NCI-H2029 treated with DMSO at 0.1 percent for 48 hours (cell line): ENCODE measurements around the gene APOC3.

ENCODE experiments used
- DNase-seq: peaks from one replicate; lab custom pipeline; 2025; lab: John Stamatoyannopoulos, UW

The APOC3 gene

GRCh38 chr11:116804001-116804400 is 25.7 kb upstream of the APOC3 start:
- DNase-seq, result no peak

GRCh38 chr11:116807601-116808261 is 22.0 kb upstream of the APOC3 start:
- DNase-seq, result no peak

DNA sequence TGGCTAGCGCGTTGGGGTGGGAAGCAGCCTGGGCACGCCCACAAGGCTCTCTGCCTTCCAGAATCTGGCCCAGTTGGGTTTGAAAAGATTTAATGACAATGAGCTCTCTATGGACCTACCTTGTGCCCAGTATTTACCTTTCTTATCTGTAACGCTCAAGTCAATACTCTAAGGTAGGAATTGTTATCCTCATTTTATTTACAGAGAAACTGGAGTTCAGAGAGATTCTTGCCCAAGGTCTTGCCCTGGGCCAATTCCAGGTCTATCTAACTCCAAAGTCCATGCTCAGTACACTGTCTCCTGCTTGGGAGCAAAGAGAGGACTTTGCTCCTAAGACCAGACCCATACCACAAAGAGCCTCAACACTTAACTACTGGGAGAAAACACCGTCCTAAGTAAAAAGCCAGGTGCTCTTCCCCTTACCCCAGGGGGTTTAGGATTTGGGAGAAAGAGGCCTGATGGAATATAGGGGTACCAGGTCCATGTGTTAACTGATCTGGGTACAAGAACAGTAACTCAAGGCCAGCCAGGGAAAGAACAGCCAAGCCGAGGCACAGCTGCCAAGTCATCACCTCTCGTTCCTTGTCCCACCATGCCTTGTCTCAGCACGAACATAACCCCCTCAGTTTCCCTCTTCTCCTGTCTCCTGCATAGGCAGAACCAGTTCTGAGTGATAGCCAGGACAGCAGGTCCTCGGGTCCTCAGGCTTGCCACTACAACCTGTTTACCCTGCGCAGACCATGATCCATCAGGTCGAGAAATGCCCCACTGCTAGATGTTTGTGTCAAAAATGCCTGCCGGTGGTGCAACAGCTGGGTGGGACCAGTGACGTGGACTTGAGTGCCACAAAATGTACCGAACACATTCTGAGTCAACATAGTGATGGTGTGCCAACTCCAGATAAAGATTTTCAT is 21.2 kb upstream of the APOC3 start:
- no peak for DNase-seq

DNA sequence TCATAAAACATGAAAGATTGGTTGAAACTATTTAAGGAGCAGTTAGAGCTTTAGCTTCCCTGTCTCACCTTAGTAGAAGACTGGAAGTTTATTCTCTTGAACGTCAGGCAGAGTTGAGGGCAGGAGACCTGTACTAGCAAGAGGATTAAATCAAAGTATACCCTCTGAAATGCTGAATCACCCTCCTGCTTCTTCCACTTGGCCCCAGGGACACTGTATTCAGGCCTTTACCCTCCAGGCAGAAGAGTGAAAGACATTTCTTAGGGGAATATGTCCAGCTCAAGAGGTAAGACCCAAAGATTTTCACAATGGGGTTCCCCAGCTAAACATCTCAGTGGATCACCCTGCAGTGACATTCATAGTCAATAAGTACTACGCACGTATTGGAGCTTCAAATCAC is 18.5 kb upstream of the APOC3 start:
- DNase-seq, result no peak

DNA sequence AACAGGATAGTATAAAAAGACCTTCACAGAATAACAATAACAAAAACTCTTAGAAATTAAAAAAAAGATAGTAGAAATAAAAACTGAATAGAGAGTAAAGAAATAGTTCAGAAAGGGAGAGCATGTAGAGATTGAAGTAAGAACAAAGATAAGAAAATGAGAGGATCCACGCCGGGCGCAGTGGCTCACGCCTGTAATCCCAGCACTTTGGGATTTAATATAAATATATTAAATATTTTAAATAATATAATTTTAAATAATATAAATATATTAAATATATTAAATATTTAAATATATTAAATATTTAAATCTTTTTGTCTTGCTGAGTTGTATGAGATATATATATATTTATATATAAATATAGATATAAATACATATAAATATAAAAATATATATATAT is 17.6 kb upstream of the APOC3 start:
- DNase-seq, result no peak

DNA sequence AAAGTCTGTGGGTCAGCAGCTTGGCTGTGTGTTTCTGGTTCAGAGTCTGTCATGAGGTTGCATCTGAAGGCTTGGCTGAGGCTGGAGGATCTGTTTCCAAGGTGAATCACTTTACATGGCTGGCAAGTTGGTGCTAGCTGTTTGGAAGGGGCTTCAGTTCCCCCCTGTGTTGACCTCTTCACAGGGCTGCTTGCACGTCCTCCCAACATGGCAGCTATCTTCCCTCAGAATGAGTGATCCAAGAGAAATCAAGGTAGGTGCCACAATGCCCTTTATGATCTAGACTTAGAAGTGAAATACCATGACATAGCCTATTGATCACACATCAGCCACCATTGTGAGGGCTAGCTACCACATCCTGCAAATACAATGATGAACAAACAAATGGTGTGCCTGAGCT is 16.5 kb upstream of the APOC3 start:
- no peak for DNase-seq

DNA sequence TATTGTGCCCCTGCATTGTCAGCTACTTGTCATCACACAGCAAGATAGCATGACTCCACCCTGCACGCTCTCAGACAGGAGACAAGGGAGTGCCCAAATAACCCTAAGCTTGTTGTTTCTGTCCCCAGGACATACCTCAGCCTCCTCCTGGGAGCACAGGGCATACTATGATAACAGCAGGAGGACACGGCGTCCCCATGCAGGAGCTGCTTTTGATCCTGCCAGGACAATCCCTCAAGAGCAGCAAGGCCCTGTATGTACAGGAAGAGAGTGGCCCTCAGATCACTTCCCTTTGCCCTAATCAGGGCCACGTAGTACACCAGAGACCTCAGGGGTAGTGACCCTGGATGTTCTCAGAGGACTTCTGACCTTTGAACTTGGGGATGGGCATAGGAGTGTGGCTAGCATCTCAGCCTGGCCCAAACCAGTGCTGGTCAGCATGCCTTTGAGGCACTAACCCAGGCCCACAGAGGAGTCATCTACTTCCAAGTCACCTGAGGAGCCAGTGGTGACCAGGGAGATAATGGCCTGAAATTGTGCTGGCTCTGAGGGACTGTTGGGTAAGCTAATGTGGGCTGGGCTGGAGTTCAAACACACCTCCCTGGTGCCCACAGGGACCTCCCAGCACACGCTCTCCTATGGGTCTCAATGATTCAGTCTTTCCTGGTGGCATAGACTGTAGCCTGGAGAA is 15.8 kb upstream of the APOC3 start:
- no peak for DNase-seq

- DNase-seq, result no peak
These were observed 15.2 kb upstream of the APOC3 start for GRCh38 chr11:116814502-116814901.

GRCh38 chr11:116819049-116819448 is 10.7 kb upstream of the APOC3 start:
- no peak for DNase-seq

GRCh38 chr11:116821050-116821918 is 8.4 kb upstream of the APOC3 start:
- no peak for DNase-seq

- no peak for DNase-seq
These were observed 7.1 kb upstream of the APOC3 start for GRCh38 chr11:116822575-116822974.

DNA sequence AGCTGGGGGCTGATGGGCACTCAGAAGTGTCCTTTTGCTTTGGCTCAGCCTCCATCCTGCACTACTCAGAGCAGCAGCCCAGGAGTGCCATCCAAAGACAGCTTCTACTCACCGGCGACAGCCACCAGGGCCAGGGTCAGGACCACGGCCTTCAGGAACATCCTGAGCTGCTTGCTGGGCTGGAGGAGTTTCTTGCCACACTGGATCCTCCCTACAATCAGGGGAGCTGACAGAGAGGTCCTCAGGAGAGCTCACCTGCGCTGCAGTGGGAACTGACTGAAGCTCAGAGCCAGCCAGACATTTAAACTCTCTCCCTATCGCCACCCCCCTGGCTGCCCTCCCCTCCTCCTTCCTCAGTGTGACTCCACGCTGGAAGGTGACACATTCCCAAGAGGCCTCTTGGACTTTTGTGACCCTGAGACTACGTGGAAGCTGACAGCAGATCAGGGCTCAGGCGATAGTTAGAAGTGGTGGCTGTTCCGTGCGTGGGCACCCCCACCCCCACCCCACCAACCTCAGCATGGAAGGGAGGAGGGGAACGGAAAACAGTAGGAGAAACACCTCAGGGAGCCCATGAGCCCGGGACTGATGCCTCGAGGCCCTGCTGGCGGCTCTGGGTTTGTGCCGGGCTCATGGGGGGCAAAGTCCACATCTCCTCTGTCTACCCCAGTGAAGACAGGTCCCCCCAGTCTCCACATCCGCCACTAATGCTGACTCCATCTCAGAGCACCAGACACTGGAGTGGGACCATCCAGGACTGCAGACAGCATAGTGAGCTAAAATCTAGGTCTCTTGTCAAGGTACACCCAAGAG is 6.5 kb upstream of the APOC3 start, which contains the start of gene APOA4:
Gene APOA4, minus strand, starts transcription at position 274 of the 813 bp plus-strand sequence. Its CDS starts 113 bp downstream, at position 161.
- DNase-seq, result no peak

DNA sequence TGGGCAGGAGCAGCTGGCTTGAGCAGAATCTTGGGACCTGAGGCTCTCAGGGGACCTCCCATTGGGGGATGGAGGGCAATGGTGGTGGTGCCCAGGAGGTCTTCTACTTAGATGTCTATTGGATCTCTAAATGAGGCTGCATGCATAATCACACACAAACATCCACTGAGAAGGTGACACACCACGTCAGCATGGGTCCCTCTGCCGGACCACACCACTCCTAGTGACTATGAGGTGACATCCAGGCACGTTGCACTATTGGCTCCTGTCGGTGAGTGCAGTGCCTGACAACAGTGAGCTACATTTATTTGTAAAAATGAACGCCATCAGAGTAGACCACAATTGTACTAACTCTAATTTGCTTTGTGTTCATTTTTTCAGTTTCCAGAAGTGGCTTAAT is 4.3 kb upstream of the APOC3 start:
- DNase-seq, result no peak

DNA sequence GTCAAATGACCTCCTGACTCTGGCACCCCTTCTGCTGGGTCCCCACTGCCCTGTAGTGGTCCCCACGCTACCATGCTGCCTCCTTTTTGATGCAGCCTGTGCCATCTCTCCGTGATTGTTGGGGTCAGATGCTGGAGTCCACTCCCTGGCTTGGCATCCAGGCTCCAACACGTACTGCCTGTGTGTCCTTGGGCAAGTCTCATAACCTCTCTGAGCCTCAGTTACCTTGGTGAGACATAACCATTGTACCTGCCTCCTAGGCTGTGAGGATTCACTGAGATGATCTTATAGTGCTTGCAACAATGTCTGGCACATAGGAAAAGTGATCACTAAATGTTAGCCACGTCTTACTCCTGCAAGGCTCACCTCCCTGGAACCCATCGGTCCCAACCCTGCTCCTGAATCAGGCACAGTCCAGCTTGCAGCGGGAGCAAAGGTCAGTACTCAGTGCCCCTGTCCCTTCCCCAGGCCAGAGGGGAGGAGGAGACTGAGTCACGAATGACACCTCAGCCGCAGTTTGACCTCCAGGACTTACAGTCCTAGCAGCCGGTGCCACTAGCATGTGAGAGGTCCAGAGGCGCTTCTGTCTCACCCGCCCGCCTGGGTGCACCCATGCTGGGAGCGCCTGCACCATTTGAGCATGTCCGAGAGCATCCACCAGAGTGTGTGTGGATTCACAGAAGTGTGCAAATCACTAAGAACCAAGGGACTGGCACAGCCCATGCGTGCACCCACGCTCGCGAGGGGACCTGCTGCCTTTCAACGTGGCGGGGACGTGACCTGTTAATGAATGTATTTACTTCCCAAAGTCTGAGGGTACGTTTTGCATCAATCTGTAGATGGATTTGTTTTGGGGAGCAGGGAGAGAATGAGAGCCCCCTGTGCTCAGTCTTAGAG is 3.6 kb upstream of the APOC3 start:
- no peak for DNase-seq

- DNase-seq, result no peak
These were observed 2.8 kb upstream of the APOC3 start for GRCh38 chr11:116826751-116827431.

- no peak for DNase-seq
These were observed 2.2 kb upstream of the APOC3 start for GRCh38 chr11:116827461-116827860.

GRCh38 chr11:116828632-116829524 is 829 bp upstream of the APOC3 start:
- DNase-seq, result no peak
